Chondrocyte (in vitro differentiated cells): ENCODE measurements around the gene C2orf42. TPM values are rescaled to one million over a fixed set of nuclear protein-coding genes. Genes with fewer than 3 reads are reported as not detected.
"Not testable (repeated sequence)": the region's sequence is repeated elsewhere in the genome, so short reads cannot be mapped to it uniquely, and the experiment has no call there.

Experiments
- DNase-seq: peaks from one replicate; pipeline ENCODE4 v3.0.0; 2021; ENCODE audit warnings: mixed read lengths, low spot score
- H3K27ac Mint-ChIP-seq: one replicate; pipeline ENCODE4 v1.8.0; 2021; ENCODE audit warnings: mild to moderate bottlenecking, moderate library complexity, mixed read lengths; ENCODE audit not compliant: unreplicated experiment
- H3K27me3 Mint-ChIP-seq: 2 replicates; pipeline ENCODE4 v1.8.0; 2021; ENCODE audit warnings: low read depth, mixed read lengths
- H3K36me3 Mint-ChIP-seq: 2 replicates; pipeline ENCODE4 v1.8.0; 2021; ENCODE audit warnings: low read depth, mixed read lengths
- H3K4me1 Mint-ChIP-seq: 2 replicates; pipeline ENCODE4 v1.8.0; 2021; ENCODE audit warnings: low read depth, mild to moderate bottlenecking, mixed read lengths
- H3K4me3 Mint-ChIP-seq: one replicate; pipeline ENCODE4 v1.8.0; 2021; ENCODE audit warnings: mild to moderate bottlenecking, moderate library complexity, mixed read lengths; ENCODE audit not compliant: unreplicated experiment
- H3K9me3 Mint-ChIP-seq: 2 replicates; pipeline ENCODE4 v1.8.0; 2021; ENCODE audit warnings: low read depth, mixed read lengths
- CTCF ChIP-seq: fragments of 200-600 bp; sonication (generic); IDR thresholded peaks from 2 replicates; pipeline ENCODE4 v1.5.0; 2021; ENCODE audit warnings: antibody characterized with exemption, mild to moderate bottlenecking, moderate library complexity
- total RNA-seq: library from RNA; stranded (reverse); gene quantifications from 3 replicates; pipeline ENCODE4 v1.2.1, GENCODE V29; 2021

C2orf42 gene
- total RNA-seq, 1 donor from 2014 or later = 14.3 TPM

GRCh38 chr2:70113359-70114070, 77.3 kb downstream of the C2orf42 start:
- DNase-seq = peak; percentile 17
- Mint-ChIP-seq H3K4me1 (peaks cover 41% of the 10 kb centered on the region), H3K27me3 (no peaks in the 10 kb centered on the region), H3K36me3 (no peaks in the 10 kb centered on the region), H3K27ac (peak overlapping the region; percentile 92), H3K9me3 (no peaks in the 10 kb centered on the region), H3K4me3 (no peak overlapping the region)
- TF ChIP-seq CTCF = no peak

GRCh38 chr2:70111752-70112591, 78.8 kb downstream of the C2orf42 start:
- peak; percentile 7 for TF ChIP-seq CTCF
- H3K9me3 Mint-ChIP-seq = no peaks in the 10 kb centered on the region
- no peaks in the 10 kb centered on the region for H3K36me3 Mint-ChIP-seq
- no peaks in the 10 kb centered on the region for H3K27me3 Mint-ChIP-seq
- peaks cover 51% of the 10 kb centered on the region for H3K4me1 Mint-ChIP-seq
- peak; percentile 33 for DNase-seq
- no peak overlapping the region for H3K4me3 Mint-ChIP-seq
- H3K27ac Mint-ChIP-seq = peak overlapping the region; percentile 92

- Mint-ChIP-seq H3K27ac (peak overlapping the region; percentile 39), H3K4me1 (peaks cover 48% of the 10 kb centered on the region)
- not testable (repeated sequence) for H3K9me3 Mint-ChIP-seq, H3K36me3 Mint-ChIP-seq, H3K4me3 Mint-ChIP-seq, H3K27me3 Mint-ChIP-seq
- DNase-seq = peak; percentile 15
These were observed 80.4 kb downstream of the C2orf42 start for GRCh38 chr2:70110397-70110796.

GRCh38 chr2:70106138-70106537, 84.7 kb downstream of the C2orf42 start:
- H3K27me3 Mint-ChIP-seq = not testable (repeated sequence)

GRCh38 chr2:70104231-70105111, 86.3 kb downstream of the C2orf42 start:
- Mint-ChIP-seq H3K27ac (peak overlapping the region; percentile 76), H3K4me3 (peak overlapping the region; percentile 53), H3K4me1 (peaks cover 37% of the 10 kb centered on the region), H3K36me3 (no peaks in the 10 kb centered on the region), H3K27me3 (no peaks in the 10 kb centered on the region), H3K9me3 (no peaks in the 10 kb centered on the region)
- peak; percentile 6 for DNase-seq
- TF ChIP-seq CTCF = no peak

More at GRCh38 chr2:70106138-70106537, 84.7 kb downstream of the C2orf42 start:
- H3K4me1 Mint-ChIP-seq = peaks cover 43% of the 10 kb centered on the region
- H3K4me3 Mint-ChIP-seq, H3K27ac Mint-ChIP-seq, H3K9me3 Mint-ChIP-seq, H3K36me3 Mint-ChIP-seq: not testable (repeated sequence)
- peak; percentile 13 for DNase-seq
